Activated CD4-positive, alpha-beta memory T cell treated with anti-CD3 and anti-CD28 coated beads, Interleukin-2, amount 10 ng/mL, durations not matched to agents 7 days and 5 days (primary cell): ENCODE data around the gene ADGRV1. TPM values are rescaled to one million over a fixed set of nuclear protein-coding genes. Genes with fewer than 3 reads are reported as not detected.

ENCODE experiments used
- CTCF ChIA-PET: fragments of 350-600 bp; sonication (Branson Sonifier 250); formaldehyde crosslinking; loops from one replicate; lab custom pipeline; 2021; ENCODE audit warnings: antibody characterized with exemption, inconsistent platforms; lab: Charles Lee
- POLR2A ChIA-PET: fragments of 350-600 bp; sonication (Branson Sonifier 250); formaldehyde crosslinking; loops from one replicate; lab custom pipeline; 2021; ENCODE audit warnings: antibody characterized with exemption; lab: Charles Lee
- DNase-seq: peaks from one replicate; pipeline ENCODE4 v3.0.0-alpha.2; 2020
- H3K27ac Mint-ChIP-seq: one replicate; pipeline ENCODE4 v1.8.0; 2021; ENCODE audit warnings: mild to moderate bottlenecking, mixed read lengths
- H3K27me3 Mint-ChIP-seq: one replicate; pipeline ENCODE4 v1.8.0; 2021; ENCODE audit warnings: mixed read lengths
- H3K36me3 Mint-ChIP-seq: one replicate; pipeline ENCODE4 v1.8.0; 2021; ENCODE audit warnings: low read depth, mixed read lengths
- H3K4me1 Mint-ChIP-seq: one replicate; pipeline ENCODE4 v1.8.0; 2021; ENCODE audit warnings: mixed read lengths
- H3K4me3 Mint-ChIP-seq: one replicate; pipeline ENCODE4 v1.8.0; 2021; ENCODE audit warnings: mild to moderate bottlenecking, mixed read lengths
- H3K9me3 Mint-ChIP-seq: one replicate; pipeline ENCODE4 v1.8.0; 2021; ENCODE audit warnings: mixed read lengths
- total RNA-seq, 2 experiments: library from RNA; stranded (reverse); gene quantifications; one replicate each; pipeline ENCODE4 v1.2.3, GENCODE V29; 2021

The ADGRV1 gene
- total RNA-seq, 2 experiments from 2014 or later = not detected

- H3K9me3 Mint-ChIP-seq = no peaks in the 10 kb centered on the region
- no peaks in the 10 kb centered on the region for H3K4me1 Mint-ChIP-seq
- no peak overlapping the region for H3K4me3 Mint-ChIP-seq
- CTCF ChIA-PET = no interaction called here
- peaks cover 9% of the 10 kb centered on the region for H3K27me3 Mint-ChIP-seq
- H3K27ac Mint-ChIP-seq = no peak overlapping the region
- POLR2A ChIA-PET = no interaction called here
- no peaks in the 10 kb centered on the region for H3K36me3 Mint-ChIP-seq
- DNase-seq = no peak
Observed at GRCh38 chr5:91079037-91079436, 520.4 kb downstream of the ADGRV1 start.

- CTCF ChIA-PET = no interaction called here
- Mint-ChIP-seq H3K4me1 (no peaks in the 10 kb centered on the region), H3K27ac (no peak overlapping the region), H3K4me3 (no peak overlapping the region), H3K9me3 (no peaks in the 10 kb centered on the region), H3K36me3 (no peaks in the 10 kb centered on the region), H3K27me3 (peaks cover 7% of the 10 kb centered on the region)
- POLR2A ChIA-PET = no interaction called here
- no peak for DNase-seq
Observed at GRCh38 chr5:91089758-91090157, 531.2 kb downstream of the ADGRV1 start.

GRCh38 chr5:91090995-91091394 is 532.4 kb downstream of the ADGRV1 start:
- Mint-ChIP-seq H3K9me3 (no peaks in the 10 kb centered on the region), H3K36me3 (no peaks in the 10 kb centered on the region), H3K4me1 (no peaks in the 10 kb centered on the region), H3K4me3 (no peak overlapping the region), H3K27me3 (peaks cover 9% of the 10 kb centered on the region), H3K27ac (no peak overlapping the region)
- POLR2A ChIA-PET = no interaction called here
- CTCF ChIA-PET = interaction anchor here (0.7 kb wide), 1 partner anchor 158 kb away, joined by 3 read pairs; no protein-coding TSS in a partner anchor
- DNase-seq = no peak

DNA sequence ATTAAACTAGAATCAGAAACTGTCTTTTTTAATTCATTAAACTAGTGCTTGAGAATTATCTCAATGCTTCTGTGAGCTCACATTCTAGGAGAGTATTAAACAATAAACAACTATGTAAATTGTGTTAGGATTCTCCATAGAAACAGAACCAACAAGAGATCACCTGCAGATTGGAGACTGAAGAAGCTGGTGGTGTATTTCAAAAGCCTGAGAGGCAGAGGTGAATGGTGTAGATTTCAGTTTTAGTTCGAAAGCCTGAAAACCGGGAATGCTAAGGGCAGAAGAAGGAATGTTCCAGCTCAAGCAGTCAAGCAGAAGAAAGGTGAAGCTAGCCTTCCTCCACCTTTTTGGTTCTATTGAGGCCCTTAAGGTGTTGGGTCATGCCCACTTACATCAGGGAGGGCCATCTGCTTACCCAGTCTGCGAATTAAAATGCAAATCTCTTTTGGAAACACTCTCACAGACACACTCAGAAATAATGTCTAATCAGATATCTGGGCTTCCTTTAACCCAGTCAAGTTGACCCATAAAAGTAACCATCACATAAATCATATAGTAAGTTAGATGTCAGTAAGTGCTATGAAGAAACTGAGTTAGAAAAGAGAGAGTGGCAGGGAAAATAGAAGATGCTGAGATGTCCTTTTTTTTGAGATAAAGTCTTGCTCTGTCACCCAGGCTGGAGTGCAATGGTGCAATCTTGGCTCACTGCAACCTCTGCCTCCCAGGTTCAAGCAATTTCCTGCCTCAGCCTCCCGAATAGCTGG is 533.1 kb downstream of the ADGRV1 start:
- H3K27ac Mint-ChIP-seq = no peak overlapping the region
- no peak overlapping the region for H3K4me3 Mint-ChIP-seq
- no peak for DNase-seq
- ChIA-PET CTCF (interaction anchor here (0.7 kb wide), 1 partner anchor 159 kb away, joined by 3 read pairs; no protein-coding TSS in a partner anchor), POLR2A (no interaction called here)
- no peaks in the 10 kb centered on the region for H3K4me1 Mint-ChIP-seq
- no peaks in the 10 kb centered on the region for H3K9me3 Mint-ChIP-seq
- no peaks in the 10 kb centered on the region for H3K36me3 Mint-ChIP-seq
- H3K27me3 Mint-ChIP-seq = peaks cover 9% of the 10 kb centered on the region

GRCh38 chr5:91092859-91093783 is 534.5 kb downstream of the ADGRV1 start:
- Mint-ChIP-seq H3K4me3 (no peak overlapping the region), H3K4me1 (no peaks in the 10 kb centered on the region), H3K27me3 (peaks cover 9% of the 10 kb centered on the region), H3K36me3 (no peaks in the 10 kb centered on the region), H3K9me3 (no peaks in the 10 kb centered on the region), H3K27ac (no peak overlapping the region)
- CTCF ChIA-PET = interaction anchor here (2.1 kb wide), 1 partner anchor 292 kb away, joined by 6 read pairs; no protein-coding TSS in a partner anchor
- POLR2A ChIA-PET = no interaction called here
- DNase-seq = no peak

DNA sequence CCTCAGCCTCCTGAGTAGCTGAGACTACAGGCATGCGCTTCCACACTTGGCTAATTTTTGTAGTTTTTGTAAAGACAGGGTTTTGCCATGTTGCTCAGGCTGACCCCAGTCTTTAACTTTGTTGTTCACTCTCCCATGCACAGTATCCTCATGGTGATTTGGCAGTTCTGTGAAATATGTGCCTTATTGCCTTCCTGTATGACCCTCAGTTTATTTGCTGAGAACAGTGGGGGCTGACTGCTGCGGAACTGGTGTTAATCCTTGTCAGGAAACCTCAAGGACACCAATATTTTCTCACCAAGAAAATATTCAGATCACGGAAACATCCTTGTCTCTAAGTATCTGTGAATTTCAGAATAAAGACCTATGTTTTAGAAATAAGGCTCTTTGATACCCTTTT is 536.7 kb downstream of the ADGRV1 start:
- POLR2A ChIA-PET = no interaction called here
- Mint-ChIP-seq H3K27ac (no peak overlapping the region), H3K4me1 (no peaks in the 10 kb centered on the region), H3K36me3 (no peaks in the 10 kb centered on the region), H3K27me3 (peaks cover 8% of the 10 kb centered on the region), H3K9me3 (no peaks in the 10 kb centered on the region), H3K4me3 (no peak overlapping the region)
- CTCF ChIA-PET = interaction anchor here (2.1 kb wide), 1 partner anchor 289 kb away, joined by 6 read pairs; no protein-coding TSS in a partner anchor
- DNase-seq = no peak

DNA sequence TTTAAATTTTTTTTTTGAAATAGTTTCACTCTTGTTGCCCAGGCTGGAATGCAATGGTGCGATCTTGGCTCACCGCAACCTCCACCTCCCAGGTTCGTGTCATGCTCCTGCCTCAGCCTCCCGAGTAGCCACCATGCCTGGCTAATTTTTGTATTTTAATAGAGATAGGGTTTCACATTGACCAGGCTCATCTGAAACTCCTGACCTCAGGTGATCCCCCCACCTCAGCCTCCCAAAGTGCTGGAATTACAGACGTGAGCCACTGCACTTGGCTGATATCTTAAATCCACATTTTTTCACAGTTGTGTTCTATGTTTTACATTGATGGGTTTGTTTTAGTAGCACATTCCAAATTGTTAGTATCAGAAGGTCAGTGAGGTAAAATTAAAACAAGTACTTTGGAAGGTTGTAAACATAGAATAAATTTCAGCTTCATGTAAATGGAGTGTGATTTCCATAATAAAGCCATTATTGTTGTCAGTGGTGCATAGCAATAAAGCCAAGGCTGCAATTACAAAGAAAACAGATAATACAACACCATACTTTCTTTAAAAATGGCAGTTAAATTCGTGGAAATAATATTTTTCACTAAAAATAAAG is 537.3 kb downstream of the ADGRV1 start:
- POLR2A ChIA-PET = no interaction called here

DNA sequence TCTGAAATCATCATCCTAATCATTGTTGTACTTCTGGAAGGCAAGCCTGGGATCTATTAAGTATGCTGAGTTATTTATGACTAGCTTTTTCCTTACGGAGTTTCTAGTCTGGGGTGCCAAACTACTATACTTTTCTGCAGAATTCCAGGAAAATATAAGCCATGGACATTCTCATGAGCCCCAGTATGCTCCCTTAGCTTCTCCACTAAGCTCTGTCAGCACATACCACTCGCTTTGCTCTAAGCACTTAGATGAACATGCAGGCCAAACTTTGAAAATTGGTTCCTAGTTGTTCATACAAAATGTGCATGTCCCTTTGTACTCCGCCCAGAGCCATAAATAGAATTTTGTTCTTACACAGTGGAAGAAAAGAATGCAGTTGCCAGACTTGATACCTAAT is 539.9 kb downstream of the ADGRV1 start:
- H3K27me3 Mint-ChIP-seq = peaks cover 13% of the 10 kb centered on the region
- ChIA-PET CTCF (interaction anchor here (0.6 to 1.1 kb wide), 3 partner anchors 120 to 322 kb away, joined by 3 to 5 read pairs (median 4); no protein-coding TSS in a partner anchor), POLR2A (no interaction called here)
- no peaks in the 10 kb centered on the region for H3K4me1 Mint-ChIP-seq
- H3K36me3 Mint-ChIP-seq = no peaks in the 10 kb centered on the region
- H3K27ac Mint-ChIP-seq = no peak overlapping the region
- no peak overlapping the region for H3K4me3 Mint-ChIP-seq
- no peaks in the 10 kb centered on the region for H3K9me3 Mint-ChIP-seq
- no peak for DNase-seq

More for the DNA sequence above, 537.3 kb downstream of the ADGRV1 start:
- no peak for DNase-seq
- CTCF ChIA-PET = no interaction called here
- H3K9me3 Mint-ChIP-seq = no peaks in the 10 kb centered on the region
- H3K36me3 Mint-ChIP-seq = no peaks in the 10 kb centered on the region
- no peak overlapping the region for H3K27ac Mint-ChIP-seq
- peaks cover 7% of the 10 kb centered on the region for H3K27me3 Mint-ChIP-seq
- no peaks in the 10 kb centered on the region for H3K4me1 Mint-ChIP-seq
- H3K4me3 Mint-ChIP-seq = no peak overlapping the region

GRCh38 chr5:91101600-91102379 is 543.2 kb downstream of the ADGRV1 start:
- CTCF ChIA-PET = interaction anchor here (0.7 to 3.7 kb wide), 5 partner anchors 9 to 318 kb away, joined by 3 to 29 read pairs (median 5); no protein-coding TSS in a partner anchor
- H3K27me3 Mint-ChIP-seq = peaks cover 19% of the 10 kb centered on the region
- POLR2A ChIA-PET = interaction anchor here (1.0 kb wide), 1 partner anchor 283 kb away, joined by 5 read pairs; no protein-coding TSS in a partner anchor
- H3K36me3 Mint-ChIP-seq = no peaks in the 10 kb centered on the region
- H3K27ac Mint-ChIP-seq = no peak overlapping the region
- DNase-seq = peak; percentile 58
- no peaks in the 10 kb centered on the region for H3K4me1 Mint-ChIP-seq
- H3K9me3 Mint-ChIP-seq = peaks cover 3% of the 10 kb centered on the region
- no peak overlapping the region for H3K4me3 Mint-ChIP-seq

DNA sequence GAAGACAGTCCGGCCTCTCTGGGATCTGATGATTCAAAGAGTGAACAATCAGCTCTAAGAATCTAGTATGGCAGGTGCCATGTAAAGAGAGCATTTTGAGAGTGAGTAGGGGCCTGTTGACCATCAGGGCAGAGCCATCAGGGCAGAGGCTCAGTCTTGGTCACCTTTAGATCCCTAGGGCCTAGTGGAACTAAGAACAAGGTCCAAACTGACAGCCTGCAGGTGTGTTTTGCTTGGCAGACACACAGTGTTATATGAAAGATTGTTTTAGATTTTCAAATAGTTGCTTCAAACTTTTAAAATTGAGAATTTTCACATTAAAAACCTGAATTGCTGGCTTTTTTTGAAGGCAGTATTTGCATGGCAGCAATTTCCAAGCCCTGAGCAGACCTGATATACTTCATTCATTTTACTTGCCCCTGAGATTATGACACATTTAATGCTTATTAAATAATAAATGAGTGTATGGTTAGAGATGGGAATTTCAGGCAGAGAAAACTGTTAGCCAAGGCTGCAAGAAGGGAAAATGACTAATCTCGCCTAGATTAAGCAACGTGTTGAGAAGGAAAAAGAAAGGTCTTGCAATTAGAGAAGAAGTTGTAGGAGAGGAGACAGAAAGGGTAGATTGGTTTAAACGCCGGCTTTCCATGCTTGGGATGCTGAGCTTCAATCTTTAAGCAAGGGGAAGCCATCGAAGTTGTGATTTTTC is 544.9 kb downstream of the ADGRV1 start:
- no peak for DNase-seq
- H3K27me3 Mint-ChIP-seq = peaks cover 24% of the 10 kb centered on the region
- H3K4me1 Mint-ChIP-seq = no peaks in the 10 kb centered on the region
- ChIA-PET CTCF (interaction anchor here (0.7 to 3.7 kb wide), 6 partner anchors 43 to 316 kb away, joined by 3 to 29 read pairs (median 3); no protein-coding TSS in a partner anchor), POLR2A (interaction anchor here (1.5 kb wide), 1 partner anchor 279 kb away, joined by 4 read pairs; the partner anchor contains the start of gene ARRDC3)
- no peak overlapping the region for H3K27ac Mint-ChIP-seq
- peaks cover 3% of the 10 kb centered on the region for H3K9me3 Mint-ChIP-seq
- no peaks in the 10 kb centered on the region for H3K36me3 Mint-ChIP-seq
- no peak overlapping the region for H3K4me3 Mint-ChIP-seq

DNA sequence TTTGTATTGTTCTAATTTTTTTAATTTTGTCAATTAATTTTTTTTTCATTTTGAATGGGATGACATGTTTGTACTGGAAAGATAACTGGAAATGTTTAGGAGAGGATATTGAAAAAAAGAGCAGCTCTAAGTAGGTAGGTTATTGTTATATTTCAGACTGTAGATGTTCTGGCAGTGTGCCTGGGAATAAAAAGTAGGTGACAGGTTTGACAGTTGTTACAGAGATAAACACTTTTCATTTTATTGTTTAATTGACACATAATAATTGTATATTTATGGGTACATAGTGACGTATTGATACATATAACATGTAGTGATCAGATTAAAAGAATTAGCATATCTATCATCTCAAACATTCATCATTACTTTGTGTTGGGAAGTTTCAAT is 545.5 kb downstream of the ADGRV1 start:
- H3K36me3 Mint-ChIP-seq = no peaks in the 10 kb centered on the region
- ChIA-PET POLR2A (interaction anchor here (1.5 kb wide), 1 partner anchor 279 kb away, joined by 4 read pairs; the partner anchor contains the start of gene ARRDC3), CTCF (interaction anchor here (1.1 to 3.7 kb wide), 3 partner anchors 115 to 315 kb away, joined by 3 to 29 read pairs (median 3); no protein-coding TSS in a partner anchor)

More for the DNA sequence above, 545.5 kb downstream of the ADGRV1 start:
- H3K4me1 Mint-ChIP-seq = no peaks in the 10 kb centered on the region
- peaks cover 3% of the 10 kb centered on the region for H3K9me3 Mint-ChIP-seq
- no peak overlapping the region for H3K27ac Mint-ChIP-seq
- no peak overlapping the region for H3K4me3 Mint-ChIP-seq
- DNase-seq = no peak
- peaks cover 24% of the 10 kb centered on the region for H3K27me3 Mint-ChIP-seq
